ENCODE data around the gene PEX3. TPM values are rescaled to one million over a fixed set of nuclear protein-coding genes. Genes with fewer than 3 reads are reported as not detected.
"Not testable (repeated sequence)": the region's sequence is repeated elsewhere in the genome, so short reads cannot be mapped to it uniquely, and the experiment has no call there.

Gene PEX3
- total RNA-seq, 1 donor from 2014 or later: 12.8 TPM

GRCh38 chr6:143506620-143507019 lies 56.0 kb downstream of the PEX3 start:
- no peak overlapping the region for H3K27ac Mint-ChIP-seq
- H3K9me3 Mint-ChIP-seq: no peaks in the 10 kb centered on the region
- TF ChIP-seq, protein P1, sequence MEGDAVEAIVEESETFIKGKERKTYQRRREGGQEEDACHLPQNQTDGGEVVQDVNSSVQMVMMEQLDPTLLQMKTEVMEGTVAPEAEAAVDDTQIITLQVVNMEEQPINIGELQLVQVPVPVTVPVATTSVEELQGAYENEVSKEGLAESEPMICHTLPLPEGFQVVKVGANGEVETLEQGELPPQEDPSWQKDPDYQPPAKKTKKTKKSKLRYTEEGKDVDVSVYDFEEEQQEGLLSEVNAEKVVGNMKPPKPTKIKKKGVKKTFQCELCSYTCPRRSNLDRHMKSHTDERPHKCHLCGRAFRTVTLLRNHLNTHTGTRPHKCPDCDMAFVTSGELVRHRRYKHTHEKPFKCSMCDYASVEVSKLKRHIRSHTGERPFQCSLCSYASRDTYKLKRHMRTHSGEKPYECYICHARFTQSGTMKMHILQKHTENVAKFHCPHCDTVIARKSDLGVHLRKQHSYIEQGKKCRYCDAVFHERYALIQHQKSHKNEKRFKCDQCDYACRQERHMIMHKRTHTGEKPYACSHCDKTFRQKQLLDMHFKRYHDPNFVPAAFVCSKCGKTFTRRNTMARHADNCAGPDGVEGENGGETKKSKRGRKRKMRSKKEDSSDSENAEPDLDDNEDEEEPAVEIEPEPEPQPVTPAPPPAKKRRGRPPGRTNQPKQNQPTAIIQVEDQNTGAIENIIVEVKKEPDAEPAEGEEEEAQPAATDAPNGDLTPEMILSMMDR (conservative IDR thresholded peaks at IDR 0.05): no peak
- peaks cover 20% of the 10 kb centered on the region for H3K36me3 Mint-ChIP-seq
- no peak overlapping the region for H3K4me3 Mint-ChIP-seq
- H3K27me3 Mint-ChIP-seq: no peaks in the 10 kb centered on the region
- peaks cover 10% of the 10 kb centered on the region for H3K4me1 Mint-ChIP-seq (ENCODE audit: unreplicated experiment)
- DNase-seq (ENCODE audit: extremely low spot score, unreplicated experiment): no peak

- H3K36me3 Mint-ChIP-seq: peaks cover 20% of the 10 kb centered on the region
- H3K27me3 Mint-ChIP-seq: no peaks in the 10 kb centered on the region
- DNase-seq (ENCODE audit: extremely low spot score, unreplicated experiment): no peak
- H3K4me1 Mint-ChIP-seq (ENCODE audit: unreplicated experiment): peaks cover 10% of the 10 kb centered on the region
- H3K27ac Mint-ChIP-seq: no peak overlapping the region
- no peak overlapping the region for H3K4me3 Mint-ChIP-seq
- TF ChIP-seq, protein P1 (conservative IDR thresholded peaks at IDR 0.05): no peak
- no peaks in the 10 kb centered on the region for H3K9me3 Mint-ChIP-seq
Measured at GRCh38 chr6:143507358-143508145, 56.9 kb downstream of the PEX3 start.

GRCh38 chr6:143510326-143510725 lies 59.7 kb downstream of the PEX3 start:
- not testable (repeated sequence) for H3K27me3 Mint-ChIP-seq; H3K27ac Mint-ChIP-seq; DNase-seq (ENCODE audit: extremely low spot score, unreplicated experiment); H3K9me3 Mint-ChIP-seq
- peaks cover 15% of the 10 kb centered on the region for H3K4me1 Mint-ChIP-seq (ENCODE audit: unreplicated experiment)
- H3K4me3 Mint-ChIP-seq: peak overlapping the region; percentile 93
- peaks cover 24% of the 10 kb centered on the region for H3K36me3 Mint-ChIP-seq

DNA sequence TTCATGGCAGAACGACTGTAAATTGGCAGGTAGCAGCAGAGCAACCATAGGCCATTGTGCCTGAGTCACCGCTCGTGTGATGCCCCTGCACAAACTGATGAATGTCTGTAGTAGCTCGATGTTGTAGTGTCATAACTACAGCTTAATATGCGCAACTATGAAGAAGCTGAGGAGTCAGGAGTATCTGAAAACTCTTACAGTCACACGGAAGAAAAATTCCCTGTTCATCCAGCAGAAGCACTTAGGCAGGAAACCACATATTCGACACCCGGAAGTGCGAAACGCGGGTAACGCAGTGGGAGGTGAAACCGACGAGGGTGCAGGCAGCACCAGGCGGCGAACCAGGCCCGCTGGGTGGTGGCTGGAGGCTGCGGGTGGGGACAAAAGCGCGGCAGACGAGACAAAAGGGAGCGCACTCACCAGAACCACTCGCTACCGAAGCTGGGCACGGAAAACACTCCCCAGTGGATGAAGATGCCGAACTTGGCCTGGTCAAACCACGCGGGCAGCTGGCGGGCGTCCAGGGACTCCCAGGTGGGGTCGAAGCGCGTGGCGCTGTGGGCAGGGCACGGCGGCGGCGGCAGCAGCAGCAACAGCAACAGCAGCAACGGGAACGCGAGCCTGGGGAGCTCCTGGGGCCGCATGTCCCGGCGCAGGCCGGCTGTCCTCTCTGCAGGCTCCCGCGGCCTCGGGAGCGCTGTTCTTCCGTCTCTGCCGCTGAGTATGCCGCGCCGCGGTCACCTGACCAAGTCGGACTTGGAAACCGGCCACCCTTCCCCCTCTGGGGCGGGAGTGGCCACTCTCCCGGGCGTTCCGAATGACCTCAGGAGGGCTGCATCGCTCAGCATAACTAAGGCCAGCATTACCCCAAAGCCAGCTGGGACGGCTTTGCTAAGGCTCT lies 60.6 kb downstream of the PEX3 start, which contains the start of gene FUCA2:
FUCA2 (minus strand) TSS at position 730 of the 901 bp plus-strand sequence; CDS start at position 644, 86 bp downstream.
- peaks cover 15% of the 10 kb centered on the region for H3K4me1 Mint-ChIP-seq (ENCODE audit: unreplicated experiment)
- peaks cover 5% of the 10 kb centered on the region for H3K9me3 Mint-ChIP-seq
- H3K36me3 Mint-ChIP-seq: peaks cover 15% of the 10 kb centered on the region
- TF ChIP-seq, protein P1 (conservative IDR thresholded peaks at IDR 0.05): peak; percentile 30
- DNase-seq (ENCODE audit: extremely low spot score, unreplicated experiment): peak; percentile 86
- peak within 1 kb of the TSS; percentile 94 for H3K27ac Mint-ChIP-seq
- H3K4me3 Mint-ChIP-seq: peak within 1 kb of the TSS; percentile 93
- no peaks in the 10 kb centered on the region for H3K27me3 Mint-ChIP-seq

DNA sequence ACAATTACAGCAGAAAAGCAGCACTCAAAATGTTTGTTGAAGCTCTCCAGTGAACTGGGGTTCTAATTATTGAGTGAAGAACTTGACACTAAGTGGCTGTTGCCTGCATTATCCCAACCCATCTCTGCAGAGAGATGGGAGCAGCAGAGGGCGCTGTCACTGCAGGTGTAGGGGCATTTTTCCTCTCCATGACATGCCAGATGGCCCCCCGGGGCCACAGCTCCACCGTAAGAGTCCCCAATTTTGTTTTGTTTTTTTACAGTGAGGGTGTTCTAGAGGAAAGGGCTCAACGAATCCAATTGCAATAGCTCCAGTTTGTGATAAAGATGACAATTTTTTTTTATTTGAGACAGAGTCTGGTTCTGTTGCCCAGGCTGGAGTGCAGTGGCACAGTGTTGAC lies 62.8 kb downstream of the PEX3 start:
- peak overlapping the region; percentile 79 for H3K27ac Mint-ChIP-seq
- TF ChIP-seq, protein P1 (conservative IDR thresholded peaks at IDR 0.05): peak; percentile 45
- peaks cover 5% of the 10 kb centered on the region for H3K9me3 Mint-ChIP-seq
- peak overlapping the region; percentile 73 for H3K4me3 Mint-ChIP-seq
- peaks cover 5% of the 10 kb centered on the region for H3K27me3 Mint-ChIP-seq
- H3K36me3 Mint-ChIP-seq: peaks cover 4% of the 10 kb centered on the region
- DNase-seq (ENCODE audit: extremely low spot score, unreplicated experiment): no peak
- H3K4me1 Mint-ChIP-seq (ENCODE audit: unreplicated experiment): peaks cover 20% of the 10 kb centered on the region
